Neural progenitor cell (in vitro differentiated cells): ENCODE results near the gene MEN1.

Experiments
- CTCF ChIP-seq: fragments of 200-600 bp; sonication (generic); IDR thresholded peaks from 2 replicates; pipeline ENCODE4 v1.5.1; 2017; ENCODE audit warnings: antibody characterized with exemption, mild to moderate bottlenecking
- EZH2 ChIP-seq: fragments of 200-600 bp; sonication (generic); IDR thresholded peaks from 2 replicates; pipeline ENCODE4 v1.6.1; 2017; ENCODE audit warnings: antibody characterized with exemption, mild to moderate bottlenecking, moderate library complexity
- EZH2phosphoT487 ChIP-seq: fragments of 200-600 bp; sonication (generic); IDR thresholded peaks from 2 replicates; pipeline ENCODE4 v1.6.1; 2017; ENCODE audit warnings: antibody characterized with exemption

GRCh38 chr11:64839887-64840782 is 29.8 kb upstream of the MEN1 start:
- TF ChIP-seq EZH2phosphoT487, result no peak
- no peak for TF ChIP-seq CTCF
- no peak for TF ChIP-seq EZH2
